ENCODE measurements around the gene CEP350.
"Not testable (repeated sequence)": the region's sequence is repeated elsewhere in the genome, so short reads cannot be mapped to it uniquely, and the experiment has no call there.

The CEP350 gene

DNA sequence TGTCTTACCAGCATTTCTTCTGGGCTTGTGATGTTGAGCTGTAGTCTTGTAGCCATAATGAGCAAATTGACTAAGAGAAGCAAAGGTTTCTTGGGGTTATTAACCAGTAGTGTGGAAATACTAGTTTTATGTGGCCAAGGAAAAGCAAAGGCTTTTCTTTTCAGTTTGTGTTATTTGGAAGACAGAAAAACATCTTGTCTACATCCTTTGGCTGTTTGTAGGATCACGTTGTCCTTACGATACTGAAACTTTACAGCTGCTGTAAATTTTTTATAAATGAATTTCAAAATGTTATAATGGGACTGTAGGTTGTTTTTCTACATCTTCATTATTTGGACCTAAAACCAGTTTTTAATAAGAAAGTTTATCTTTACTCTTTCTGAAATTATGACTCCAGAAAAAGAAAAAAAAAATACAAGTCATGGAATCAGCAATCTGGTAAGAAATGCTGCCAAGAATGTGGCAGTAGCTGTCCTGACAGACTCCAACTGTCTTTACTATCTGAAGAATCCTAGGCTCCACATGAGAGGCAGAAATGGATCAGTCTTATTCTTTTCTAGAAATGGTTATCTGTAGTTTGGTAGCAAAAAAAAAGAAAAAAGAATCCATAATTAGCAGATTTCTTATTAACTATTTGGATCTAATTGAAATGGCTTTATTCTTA lies 158.5 kb downstream of the CEP350 start:
- in situ Hi-C loops (cut with MboI; ENCODE audit: low sequenced_read_pairs), result no loop called here

DNA sequence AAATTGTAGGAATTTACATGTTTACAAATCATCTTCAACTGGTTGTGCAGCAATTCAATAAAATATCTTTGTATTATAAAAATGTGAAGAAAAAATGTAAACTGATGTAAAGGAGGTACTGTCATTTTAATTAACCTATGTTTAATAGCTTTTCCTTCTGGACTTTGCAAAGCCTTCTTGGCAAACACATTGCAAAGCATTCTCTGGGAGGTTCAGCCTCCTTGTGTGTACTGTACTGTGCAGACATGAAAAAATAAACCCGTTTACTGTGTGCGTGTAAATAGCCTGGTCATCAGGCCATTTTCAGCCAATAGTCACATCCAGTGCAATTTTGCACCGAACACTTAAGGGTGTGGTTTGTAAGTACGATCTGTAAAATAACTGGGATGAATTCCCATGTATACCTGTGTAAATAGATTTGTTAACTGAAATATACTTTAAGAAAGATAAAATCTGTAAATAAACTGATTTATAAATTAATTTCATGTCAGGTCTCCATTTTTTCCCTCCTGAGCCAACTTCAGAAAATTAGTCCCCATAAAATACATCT lies 159.9 kb downstream of the CEP350 start:
- in situ Hi-C loops (cut with MboI; ENCODE audit: low sequenced_read_pairs), result no loop called here

DNA sequence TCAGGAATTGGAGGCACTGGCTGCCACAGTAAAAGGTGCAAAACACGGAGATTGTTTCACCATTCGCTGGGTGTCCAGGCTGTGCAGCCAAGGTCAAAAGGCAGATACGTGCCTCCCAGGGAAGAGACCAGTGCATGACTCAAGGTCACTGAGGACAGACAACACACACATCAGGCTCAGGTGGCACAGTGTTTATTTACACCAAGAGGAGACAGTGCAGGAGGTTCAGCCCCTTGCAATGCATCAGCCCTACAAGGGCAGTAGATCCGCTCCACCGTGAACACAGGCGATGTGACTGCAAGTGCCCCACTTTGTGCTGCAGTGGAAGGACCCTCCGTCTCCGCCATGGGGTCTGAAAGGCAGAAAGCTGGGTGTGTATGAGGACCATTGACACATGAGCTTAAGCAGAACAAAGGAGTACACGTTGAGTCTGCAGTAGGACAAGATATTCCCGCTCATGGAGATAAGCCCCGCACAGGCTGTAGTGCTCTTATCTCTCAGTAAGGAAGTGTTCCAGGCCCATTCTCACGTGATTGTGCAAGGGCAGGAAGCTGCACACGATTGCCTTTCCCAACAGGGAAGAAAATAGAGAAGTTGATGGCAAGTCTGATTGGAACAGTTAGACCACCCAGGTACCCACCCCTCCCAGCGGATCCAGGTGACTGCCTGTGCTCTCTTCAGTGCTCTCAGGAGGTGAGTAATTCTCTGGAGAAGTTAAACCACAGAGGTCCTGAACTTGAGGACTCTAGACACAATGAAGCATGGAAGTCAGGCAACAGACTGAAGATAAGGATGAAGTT lies 162.6 kb downstream of the CEP350 start:
- in situ Hi-C loops (cut with MboI; ENCODE audit: low sequenced_read_pairs), result no loop called here

DNA sequence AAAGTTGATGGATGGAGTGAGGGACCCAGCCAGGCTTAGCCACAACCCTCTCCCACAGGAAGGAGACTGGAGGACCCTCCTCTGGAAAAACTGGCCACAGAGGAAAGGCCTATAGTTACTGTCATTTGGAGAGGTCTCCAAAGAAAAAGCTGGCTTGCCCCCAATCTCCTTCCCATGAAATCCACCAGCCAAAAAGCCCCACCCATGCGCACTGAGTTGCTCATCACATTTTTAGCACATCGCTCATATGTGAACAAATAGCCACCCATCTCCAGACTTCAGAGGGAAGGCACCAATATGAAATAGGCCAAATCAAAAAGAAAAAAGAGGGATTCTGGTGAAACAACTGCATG lies 163.1 kb downstream of the CEP350 start:
- in situ Hi-C loops (cut with MboI; ENCODE audit: low sequenced_read_pairs), result no loop called here

DNA sequence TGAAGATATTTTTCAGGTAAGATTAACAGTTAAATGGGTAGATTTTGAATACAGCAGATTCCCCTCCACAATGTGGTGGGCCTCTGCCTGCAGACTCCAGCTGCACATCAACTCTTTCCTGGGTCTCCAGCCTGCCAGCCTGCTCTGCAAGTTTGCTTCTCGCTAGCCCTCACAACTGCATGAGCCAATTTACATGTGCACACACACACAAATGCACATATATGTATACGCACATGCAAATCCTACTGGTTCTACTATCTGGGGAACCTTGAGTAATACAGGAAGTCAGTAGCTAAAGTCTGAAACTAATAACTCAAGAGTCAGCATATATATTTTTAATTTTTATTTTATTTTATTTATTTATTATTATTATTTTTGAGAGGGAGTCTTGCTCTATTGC lies 165.2 kb downstream of the CEP350 start:
- in situ Hi-C loops (cut with MboI; ENCODE audit: low sequenced_read_pairs), result no loop called here

DNA sequence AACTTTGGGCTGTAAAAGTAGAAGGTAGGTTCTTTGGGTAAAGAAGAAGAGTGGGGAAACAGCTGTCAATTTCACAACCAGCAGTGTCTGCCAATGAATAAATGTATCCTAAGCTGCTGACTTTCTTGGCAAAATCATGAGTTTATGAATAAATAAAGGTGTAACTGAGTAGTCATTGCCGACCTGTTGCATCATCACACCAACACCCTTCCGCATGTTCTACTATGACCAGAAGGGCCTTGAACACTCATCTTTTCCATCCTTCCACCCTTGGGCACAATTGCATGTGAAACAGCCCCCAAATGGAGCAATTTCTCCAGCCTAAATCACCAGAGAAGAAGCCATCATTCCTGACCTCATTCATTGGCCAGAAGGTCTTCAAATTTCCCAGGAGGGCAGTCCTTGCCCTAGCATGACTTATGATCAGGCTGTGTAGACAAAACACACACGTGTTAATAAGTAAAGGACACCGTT lies 168.9 kb downstream of the CEP350 start:
- in situ Hi-C loops (cut with MboI; ENCODE audit: low sequenced_read_pairs), result no loop called here

DNA sequence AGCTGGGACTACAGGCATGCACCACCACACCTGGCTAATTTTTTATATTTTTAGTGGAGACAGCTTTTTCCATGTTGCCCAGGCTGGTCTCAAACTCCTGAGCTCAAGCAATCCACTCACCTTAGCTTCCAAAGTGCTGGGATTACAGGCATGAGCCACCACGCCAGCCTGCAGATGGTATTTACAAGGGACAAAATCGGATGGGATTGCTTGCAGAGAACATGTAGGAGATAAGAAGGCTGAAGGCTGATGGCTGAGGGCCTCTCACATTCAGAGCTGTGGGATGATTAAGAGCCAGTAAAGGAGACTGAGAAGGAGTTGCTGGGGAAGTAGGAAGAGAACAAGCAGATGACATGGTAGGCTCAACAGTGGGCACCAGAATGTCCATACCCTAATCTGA lies 176.0 kb downstream of the CEP350 start:
- in situ Hi-C loops (cut with MboI; ENCODE audit: low sequenced_read_pairs), result no loop called here

DNA sequence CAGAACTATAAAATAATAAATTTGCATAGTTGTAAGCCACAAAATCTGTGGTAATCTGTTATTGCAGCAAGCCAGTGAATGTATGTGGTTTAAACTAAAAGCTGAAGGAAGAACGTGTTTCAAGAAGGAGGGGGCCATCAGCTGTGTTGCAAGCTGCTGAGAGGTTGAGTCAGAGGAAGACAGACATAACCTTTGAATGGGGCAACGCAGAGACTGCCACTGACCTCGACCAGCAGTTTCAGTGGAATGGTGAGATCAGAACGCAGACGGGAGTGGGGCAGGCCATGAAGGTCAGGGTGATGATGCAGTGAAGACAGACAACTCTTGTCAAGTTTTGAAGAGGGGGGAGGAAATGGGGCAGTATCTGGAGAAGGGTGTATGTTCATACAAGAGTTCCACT lies 176.9 kb downstream of the CEP350 start:
- in situ Hi-C loops (cut with MboI; ENCODE audit: low sequenced_read_pairs), result no loop called here

DNA sequence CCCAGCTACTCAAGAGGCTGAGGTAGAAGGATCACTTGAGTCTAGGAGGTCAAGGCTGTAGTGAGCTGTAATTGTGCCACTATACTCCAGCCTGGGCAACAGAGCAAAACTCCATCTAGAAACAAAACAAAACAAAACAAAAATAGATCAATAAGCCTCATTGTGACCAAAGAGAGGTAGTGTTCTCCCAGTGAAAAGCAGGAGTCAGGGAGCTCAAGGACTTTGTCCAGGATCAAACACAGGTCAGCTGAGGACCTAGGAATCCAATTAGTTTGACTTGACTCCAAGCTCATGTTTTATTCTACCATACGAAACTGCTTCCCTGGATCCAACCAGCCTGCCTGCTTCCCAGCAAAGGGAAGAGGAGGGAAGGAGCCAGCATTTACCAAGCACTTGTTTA lies 178.6 kb downstream of the CEP350 start:
- in situ Hi-C loops (cut with MboI; ENCODE audit: low sequenced_read_pairs), result no loop called here

DNA sequence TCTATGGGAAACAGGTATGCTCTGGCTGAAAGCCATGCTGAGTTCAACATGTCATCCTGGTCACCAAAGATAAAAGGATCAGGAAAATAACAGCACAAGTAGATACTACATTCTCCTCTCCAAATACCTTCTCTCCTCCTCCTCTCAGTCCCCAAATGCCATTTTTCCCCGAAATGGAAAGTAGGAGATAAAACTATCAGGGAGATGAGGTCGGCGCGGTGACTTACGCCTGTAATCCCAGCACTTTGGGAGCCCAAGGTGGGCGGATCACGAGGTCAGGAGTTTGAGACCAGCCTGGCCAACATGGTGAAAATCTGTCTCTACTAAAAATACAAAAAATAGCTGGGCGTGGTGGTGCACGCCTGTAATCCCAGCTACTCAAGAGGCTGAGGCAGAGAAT lies 179.1 kb downstream of the CEP350 start:
- in situ Hi-C loops (cut with MboI; ENCODE audit: low sequenced_read_pairs), result not testable (repeated sequence)

DNA sequence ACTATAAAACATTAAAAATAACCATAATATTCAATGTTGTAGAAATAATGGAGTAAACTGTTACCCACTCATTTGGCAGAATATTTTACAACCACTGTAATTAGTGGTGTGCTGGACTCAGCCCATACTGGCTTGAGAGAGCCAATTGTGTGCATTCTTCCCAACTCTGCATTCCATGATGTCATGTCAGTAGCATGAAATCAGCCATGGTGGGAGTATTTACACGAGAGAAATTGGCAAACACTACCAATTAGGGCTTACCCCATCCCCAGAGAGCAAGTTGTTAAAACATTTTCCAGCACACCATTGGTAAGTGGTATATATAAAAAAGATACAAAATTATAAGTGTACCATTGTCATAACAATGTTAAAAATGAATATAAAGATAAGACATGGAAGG lies 180.9 kb downstream of the CEP350 start:
- in situ Hi-C loops (cut with MboI; ENCODE audit: low sequenced_read_pairs), result no loop called here

DNA sequence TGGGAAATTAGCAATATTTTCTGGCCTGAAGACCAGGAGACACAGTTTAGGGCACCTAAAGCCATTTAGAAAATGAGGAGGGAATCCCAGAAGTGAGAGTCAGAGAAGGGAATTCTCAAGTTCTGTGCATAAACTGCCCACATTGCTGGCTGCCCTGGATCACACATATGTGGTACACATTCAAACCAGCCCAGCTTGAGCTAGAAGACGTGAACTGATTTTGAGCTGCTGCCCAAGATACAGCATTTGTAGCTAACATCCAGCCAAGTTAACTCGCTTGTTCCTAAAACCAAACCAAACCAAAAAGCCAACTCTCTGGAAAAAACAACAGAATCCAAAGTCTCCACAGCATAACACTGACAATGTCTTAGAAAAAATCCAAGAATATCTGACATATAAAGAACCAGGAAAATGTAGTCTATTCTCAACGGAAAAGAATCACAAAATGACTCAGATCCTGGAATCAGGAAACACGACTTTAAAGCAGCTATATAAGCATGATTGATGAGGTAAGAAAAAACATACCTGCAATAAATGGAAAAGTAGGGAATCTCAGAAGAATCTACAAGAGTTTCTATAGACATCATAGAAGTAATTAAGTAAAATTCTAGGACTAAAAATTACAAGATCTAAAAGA lies 181.8 kb downstream of the CEP350 start:
- in situ Hi-C loops (cut with MboI; ENCODE audit: low sequenced_read_pairs), result no loop called here

DNA sequence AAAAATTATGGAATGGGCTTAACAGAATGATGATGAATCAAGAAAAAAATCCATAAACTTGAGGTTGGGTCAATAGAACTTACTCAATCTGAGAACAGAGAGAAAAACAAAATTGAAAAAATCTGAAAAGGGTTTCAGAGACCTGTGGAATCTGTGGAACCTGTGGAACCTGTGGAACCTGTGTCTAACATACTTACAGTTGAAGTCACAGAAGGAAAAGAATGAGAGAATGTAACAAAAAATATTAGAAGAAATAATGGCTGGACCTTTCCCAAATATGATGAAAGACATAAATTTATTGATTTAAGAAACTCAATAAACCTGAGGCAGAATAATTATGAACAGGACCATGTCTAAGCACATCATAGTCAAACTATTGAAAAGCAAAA lies 182.4 kb downstream of the CEP350 start:
- in situ Hi-C loops (cut with MboI; ENCODE audit: low sequenced_read_pairs), result no loop called here

DNA sequence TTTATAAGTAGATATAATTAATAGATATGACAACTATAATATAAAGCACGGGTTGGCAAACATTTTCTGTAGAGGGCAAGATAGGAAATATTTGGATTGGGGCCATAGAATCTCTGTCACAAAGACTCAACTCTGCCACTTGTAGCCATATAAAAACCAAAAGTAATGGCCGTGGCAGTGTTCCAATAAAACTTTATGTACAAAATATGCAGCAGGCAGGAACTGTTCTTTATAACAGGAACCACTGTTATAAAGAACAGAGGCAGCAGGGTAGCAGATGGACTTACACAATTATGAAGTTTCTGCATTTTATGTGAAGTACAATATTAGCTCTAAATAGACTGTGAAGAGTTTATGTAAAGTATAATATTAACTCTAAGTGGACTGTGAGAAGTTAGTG lies 183.2 kb downstream of the CEP350 start:
- in situ Hi-C loops (cut with MboI; ENCODE audit: low sequenced_read_pairs), result no loop called here

DNA sequence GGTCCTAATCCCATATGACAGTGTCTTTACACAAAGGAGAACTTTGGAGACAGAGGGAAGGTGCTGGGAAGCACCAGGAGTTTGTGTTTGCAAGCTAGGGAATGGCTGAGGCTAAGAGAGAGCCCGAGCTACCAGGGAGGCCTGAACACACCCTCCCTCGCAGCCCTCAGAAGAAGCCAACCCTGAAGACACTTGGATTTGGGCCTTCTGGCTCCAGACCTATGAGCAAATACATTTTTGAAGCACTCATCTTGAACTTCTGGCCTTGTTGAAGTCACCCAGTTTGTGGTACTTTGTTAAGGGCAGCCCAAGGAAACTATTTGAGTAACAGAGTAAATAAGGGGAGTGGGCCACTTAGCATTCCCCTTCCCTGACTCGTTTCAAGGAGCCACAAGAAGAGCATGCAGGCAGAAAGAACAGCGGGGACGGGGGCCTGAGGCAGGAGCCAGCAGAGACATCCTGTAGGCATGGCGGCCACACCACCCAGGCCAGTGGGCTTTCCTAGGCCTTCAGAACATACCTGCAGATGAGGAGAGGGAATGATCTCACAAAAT lies 186.8 kb downstream of the CEP350 start:
- in situ Hi-C loops (cut with MboI; ENCODE audit: low sequenced_read_pairs), result no loop called here

DNA sequence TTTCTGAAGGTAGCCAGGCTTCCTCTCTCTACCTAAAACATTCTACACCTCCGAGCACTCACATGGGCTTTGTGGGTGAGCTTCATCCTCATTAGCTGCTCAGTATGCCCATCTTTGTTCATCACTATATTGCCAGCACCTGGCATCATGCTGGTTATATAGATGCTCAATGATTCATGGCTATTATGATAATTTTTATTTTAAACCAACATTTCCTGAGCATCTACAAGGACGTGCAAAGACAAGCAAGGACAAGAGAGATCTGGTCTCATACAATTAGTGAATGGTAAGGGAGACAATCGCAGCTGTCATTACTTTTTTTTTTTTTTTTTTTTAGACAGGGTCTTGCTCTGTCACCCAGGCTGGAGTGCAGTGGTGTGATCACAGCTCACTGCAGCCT lies 188.7 kb downstream of the CEP350 start:
- in situ Hi-C loops (cut with MboI; ENCODE audit: low sequenced_read_pairs), result no loop called here

DNA sequence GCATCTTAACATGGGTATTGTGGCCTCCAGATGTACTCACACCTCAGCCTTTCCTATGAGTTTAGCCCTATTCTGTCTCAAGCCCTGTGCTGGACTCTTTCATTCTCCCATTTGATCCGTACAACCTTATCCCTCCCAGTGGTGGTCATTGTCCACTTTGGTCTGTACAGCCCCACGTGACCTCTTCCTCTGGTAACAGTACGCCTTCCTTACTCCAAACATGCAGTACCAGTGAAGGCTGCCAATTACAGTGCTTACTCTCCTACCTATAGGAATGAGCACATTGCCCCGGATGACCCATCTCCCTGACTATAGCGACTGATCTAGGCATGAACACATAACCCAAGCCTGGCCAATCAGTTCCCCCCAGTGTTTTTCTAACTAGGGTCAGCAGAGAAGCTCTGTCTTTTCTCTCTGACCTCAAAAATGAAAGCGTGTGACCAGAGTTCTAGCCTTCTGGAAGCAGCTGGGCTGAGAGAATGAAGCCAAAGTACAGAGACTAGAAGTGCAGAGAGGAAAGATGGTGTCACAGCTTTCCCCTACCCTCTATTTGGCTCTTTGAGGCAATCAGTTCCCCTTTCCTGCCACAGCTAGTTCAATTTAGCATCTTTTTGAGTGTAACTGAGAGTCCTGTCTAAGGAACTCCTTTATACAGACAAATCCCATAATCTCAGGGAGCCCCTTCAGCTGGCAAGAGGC lies 190.2 kb downstream of the CEP350 start:
- in situ Hi-C loops (cut with MboI; ENCODE audit: low sequenced_read_pairs), result no loop called here

DNA sequence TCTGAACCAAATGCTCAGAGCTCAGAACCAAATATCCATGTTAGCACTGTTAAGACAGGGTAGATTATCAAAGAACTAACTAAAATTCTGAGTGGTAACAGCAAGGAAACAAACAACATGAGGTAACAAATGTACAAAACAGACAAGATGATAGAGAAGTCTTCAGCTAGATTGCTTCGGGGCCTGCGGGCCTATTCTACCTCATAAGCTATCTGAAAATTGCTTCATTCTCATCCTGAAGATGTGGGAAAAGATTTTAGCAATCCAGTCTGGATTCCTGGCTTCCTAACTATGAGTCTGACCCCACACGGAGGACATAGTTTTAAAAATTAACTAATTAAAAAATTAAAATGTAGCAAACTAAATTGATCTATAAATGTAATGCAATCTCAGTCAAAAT lies 190.8 kb downstream of the CEP350 start:
- in situ Hi-C loops (cut with MboI; ENCODE audit: low sequenced_read_pairs), result no loop called here

DNA sequence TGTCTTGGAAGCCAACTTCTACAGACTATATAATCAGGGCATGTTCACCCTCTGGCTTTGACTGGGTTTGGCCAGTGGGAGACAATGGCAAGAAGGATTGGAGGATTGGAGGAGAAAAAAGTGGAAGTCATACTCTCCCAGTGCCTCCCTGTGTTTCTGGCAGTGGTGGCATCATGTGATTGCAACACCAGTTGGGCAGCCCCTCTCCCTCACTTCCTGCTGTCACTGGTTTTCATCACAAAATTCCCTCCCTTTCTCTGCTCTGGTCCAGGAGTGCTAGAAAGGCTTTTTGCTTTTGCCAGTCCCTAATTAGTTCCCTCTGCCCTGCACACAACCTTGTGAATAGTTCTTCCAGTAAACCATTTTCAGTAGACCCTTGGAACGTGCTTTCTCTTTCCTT lies 196.4 kb downstream of the CEP350 start:
- in situ Hi-C loops (cut with MboI; ENCODE audit: low sequenced_read_pairs), result no loop called here

DNA sequence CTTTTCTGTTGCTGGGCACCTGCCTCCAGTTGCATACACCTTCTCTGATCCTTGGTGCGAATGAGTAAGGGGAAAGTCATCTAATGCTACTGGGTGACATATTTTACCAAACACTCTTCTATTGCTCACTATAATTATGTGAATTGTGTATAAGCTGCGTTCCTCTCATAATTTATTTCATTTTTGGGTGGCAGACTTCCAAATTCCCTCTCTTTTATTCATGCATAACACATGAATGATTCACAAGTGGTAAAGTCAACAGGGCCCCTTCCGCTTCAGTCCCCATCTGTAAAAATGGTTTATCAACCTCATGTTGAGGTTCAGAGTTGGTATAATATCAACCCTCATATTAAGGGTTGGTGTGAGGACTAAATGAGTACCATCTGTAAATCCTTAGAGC lies 196.9 kb downstream of the CEP350 start:
- in situ Hi-C loops (cut with MboI; ENCODE audit: low sequenced_read_pairs), result no loop called here

DNA sequence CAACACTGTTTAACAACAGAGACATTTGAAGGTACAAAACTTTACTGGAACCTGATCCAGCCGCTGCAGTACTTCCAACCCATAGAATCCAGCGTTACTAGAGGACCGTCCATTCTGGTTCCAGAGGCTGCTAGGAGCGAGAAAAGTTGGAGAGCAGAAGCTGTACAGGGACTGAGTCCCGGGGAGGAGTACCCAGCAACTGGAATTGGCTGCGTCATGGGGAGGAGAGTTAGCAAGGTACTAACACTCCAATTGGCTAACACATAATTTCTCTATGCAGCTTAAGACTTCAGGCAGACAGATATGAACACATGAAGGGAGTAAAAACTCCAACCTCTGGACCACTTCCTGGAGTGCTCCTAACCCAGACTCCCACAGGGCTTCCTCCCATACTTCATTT lies 198.0 kb downstream of the CEP350 start:
- in situ Hi-C loops (cut with MboI; ENCODE audit: low sequenced_read_pairs), result no loop called here
